ENCODE measurements around the gene PPP4R4.
"Not testable (repeated sequence)": the region's sequence is repeated elsewhere in the genome, so short reads cannot be mapped to it uniquely, and the experiment has no call there.

PPP4R4 gene

DNA sequence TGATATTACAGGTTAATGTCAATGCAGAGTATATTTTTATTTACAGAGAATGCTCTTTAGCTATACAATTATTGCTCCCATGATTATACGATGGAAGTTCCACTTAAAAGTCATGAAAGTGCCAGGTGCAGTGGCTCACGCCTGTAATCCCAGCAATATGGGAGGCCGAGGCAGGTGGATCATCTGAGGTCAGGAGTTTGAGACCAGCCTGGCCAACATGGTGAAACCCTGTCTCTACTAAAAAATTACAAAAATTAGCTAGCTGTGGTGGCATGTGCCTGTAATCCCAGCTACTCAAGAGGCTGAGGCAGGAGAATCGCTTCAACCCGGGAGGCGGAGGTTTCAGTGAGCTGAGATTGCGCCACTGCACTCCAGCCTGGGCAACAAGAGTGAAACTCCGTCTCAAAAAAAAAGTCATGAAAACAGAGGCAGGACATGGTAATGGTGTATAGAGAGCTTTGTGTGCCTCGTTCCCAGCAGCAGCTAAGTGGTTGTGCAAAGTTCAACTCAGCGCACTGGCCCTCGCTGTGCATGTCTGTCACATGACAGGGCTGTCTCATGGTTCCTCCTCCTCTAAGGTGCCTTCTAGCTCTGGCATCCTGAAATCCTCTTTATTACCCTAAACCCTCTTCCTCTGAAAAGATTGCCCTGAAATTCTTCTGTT, 102.9 kb downstream of the PPP4R4 start:
- DNase-seq (ENCODE audit: low read depth, low spot score) = not testable (repeated sequence)

DNA sequence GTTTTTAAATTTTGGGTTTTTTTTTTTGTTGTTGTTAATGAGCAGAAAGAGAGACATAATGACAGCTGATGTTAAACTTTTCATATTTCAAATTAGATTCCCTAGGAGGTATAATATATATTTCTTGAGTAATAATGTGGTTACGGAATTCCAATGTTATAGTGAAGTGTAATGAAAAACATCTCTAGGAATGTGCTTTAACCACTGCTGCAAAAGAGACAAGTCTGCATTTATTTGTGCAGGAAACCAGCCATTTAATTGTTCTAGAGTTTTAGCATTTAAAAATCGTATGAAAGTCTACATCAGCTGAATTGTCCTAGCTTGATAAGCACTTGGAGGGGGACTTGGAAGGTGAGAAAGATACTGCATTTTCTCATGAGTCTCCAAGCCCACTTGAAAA, 104.6 kb downstream of the PPP4R4 start:
- no peak for DNase-seq (ENCODE audit: low read depth, low spot score)

DNA sequence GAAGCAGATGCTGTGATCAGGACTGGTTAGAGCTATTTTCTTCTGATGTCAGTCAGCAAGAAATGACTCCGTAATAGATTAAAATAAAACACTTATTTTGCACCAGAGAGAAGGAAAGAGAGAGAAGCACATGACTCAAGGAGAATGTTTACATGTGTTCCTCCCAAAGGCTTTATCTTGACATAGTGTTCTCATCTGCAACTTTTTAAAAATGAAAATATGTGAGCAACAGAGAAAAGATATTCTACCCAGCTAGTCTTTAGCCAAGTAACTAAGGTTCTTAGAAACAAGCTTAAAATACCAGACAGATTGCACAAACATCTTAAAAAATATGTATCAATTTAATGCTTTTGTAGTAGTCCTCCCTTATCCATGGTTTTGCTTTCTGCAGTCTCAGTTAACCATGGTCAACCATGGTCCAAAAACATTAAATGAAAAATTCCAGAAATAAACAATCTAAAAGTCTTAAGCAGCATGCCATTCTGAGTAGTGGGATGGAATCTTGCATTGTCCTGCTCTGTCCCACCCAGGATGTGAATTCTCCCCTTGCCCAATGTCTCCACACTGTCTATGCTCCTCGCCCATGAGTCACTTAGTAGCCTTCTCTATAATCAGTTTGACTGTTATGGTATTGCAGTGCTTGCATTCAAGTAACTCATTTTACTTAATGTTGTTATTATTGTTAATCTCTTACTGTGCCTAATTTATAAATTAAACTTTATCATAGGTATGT, 109.0 kb downstream of the PPP4R4 start:
- no peak for DNase-seq (ENCODE audit: low read depth, low spot score)

DNA sequence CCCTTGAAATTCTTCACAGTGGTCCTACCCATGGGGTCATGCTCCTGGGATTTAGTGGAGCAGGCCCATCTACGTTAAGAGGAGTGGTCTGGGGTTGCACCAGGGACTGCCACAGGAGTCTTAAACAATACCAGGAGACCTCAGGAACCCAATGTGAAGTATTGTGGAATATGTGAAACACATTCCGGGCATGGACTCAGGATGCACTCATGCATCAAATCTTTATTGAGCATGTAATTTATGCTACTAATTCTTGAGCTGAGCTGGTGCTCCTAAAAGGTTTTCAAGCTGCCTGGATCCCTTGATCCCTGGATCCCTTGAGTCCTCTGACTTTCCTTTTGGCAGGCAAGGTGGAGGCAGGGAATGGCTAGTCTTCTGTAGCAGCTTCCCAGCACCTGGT, 110.1 kb downstream of the PPP4R4 start:
- no peak for DNase-seq (ENCODE audit: low read depth, low spot score)

DNA sequence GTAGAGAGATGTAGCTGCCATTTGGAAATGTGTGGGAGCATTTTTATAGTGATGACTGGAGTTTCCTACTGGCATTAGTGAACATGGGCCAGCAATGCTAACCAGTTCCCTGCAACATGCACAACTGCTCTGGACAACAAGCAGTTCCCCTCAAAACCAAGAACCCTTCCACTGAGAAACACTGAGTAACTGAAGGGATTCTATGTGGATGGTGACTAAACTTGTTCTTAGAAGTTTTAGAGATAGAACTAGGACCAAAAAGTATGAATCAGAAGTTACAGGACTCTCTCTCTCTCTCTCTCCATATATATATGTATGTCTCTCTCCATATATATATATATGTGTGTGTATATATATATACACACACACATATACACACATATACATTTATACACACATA, 111.0 kb downstream of the PPP4R4 start:
- DNase-seq (ENCODE audit: low read depth, low spot score) = no peak

DNA sequence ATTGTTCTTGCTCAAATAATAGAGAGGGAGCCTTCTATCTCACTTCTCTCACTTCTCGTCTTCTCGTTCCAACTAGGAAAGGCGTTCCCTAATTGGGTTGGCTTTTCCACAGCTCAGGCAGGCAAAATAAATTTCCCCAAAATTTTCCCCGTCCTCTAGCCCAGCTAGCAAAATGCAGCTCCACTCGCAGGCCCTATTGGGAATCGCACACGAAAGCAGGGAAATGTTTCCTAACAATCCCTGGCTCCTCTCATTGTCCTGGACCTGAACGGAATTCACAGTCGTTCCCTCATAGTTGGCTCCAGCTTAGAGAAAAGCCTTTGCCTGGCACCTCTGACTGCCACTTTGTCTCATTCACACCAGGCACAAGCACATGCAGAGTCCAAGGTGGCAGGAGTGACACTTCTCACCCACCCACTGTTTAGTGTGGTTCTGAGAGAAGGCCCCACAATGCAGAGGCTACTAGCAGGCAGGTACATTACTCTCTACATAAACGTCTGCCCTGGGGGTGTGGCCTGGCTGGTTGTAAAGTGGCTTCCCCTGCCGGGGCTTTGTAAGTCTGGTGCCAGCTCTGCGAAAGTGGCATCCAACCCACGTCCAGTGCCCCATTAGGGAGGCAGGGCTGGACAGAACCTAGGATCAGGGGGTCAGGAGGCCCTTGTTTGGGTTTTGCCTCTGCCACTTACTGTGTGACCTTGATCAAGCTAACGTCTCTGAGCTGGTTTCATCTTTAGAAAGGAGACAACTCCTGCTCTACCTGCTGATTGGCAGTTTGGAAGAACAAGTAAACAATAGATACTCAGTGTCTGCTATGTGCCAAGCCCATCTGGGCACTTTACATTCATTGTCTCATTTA, 114.7 kb downstream of the PPP4R4 start:
- no peak for DNase-seq (ENCODE audit: low read depth, low spot score)

DNA sequence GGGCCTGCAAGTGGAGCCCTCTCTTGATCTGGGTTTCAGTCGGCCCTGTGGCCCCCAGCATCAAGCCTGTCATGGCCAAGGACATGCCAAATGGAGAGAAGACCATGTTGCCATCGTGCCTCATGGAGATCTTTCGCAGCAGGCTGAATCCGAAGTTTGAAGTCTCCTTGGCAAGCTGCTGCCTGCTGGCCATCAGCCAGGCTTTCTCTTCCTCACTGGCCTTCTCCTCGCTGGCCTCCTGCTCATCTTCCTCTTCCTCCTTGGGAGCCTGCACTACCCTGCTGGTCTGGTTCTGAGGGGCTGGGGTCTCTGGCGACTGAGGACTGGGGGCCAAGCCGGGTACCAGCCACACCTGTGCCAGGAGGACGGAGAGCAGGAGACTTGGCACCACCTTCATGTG, 116.1 kb downstream of the PPP4R4 start:
- no peak for DNase-seq (ENCODE audit: low read depth, low spot score)

DNA sequence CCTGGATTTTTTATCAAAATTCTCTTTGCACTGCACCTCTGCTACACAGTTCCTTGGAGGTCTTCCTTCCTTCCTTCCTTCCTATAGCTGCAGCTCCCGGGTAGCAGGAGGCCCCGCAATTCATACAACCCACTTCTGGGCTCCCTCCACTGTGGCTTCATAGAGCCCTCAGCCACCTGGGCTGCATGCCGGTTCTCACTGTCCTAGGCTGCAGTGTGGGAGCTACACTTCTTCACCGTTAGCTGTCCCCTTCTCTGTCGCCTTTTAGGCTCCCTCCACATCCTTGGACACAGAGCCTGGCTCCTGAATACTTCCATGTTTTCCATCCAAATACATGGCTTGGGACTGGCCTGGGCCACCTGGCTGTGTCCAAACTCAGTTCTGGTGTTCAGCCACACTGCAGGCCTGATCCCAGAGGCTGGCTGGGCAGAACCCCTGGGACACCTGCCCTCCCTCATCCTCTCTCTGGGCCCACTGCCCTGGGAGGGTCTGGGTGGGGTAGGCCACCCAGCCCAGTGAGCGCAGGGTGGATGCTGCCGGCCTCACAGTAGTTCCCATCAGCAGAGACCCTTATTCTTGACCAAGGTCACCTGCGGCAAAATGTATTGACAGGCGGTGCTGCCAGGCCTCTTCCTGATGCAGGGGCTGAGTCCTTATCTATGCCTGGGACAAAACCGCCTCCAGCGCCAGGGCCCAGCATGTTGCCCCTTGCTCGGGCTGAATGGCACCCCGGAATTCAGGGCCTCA, 117.2 kb downstream of the PPP4R4 start:
- no peak for DNase-seq (ENCODE audit: low read depth, low spot score)

DNA sequence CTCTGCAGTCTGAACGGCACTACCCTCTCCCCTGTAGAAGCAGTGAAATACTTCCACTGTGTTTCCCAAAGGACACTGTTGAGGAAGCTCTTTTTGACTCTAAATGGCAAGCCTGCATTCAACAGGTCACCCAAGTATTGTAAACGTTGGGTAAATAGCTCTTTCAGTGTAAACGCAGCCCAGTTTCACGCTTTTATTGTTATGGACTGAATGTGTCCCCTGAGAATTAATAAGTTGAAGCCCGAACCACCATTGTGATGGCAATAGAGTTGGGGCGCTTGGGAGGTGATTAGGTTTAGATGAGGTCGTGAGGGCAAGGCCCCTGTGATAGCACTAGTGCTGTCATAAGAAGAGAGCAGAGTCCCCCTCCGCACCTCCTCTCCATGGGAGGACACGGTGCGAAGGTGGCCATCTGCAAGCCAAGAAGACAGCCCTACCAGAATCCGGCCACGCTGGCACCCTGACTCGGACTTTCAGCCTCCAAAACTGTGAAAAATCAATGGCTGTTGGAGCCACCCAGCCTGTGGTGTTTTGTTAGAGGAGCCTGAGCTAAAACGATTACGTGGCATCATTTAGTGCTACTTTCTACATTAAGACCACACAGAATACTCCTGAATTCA, 117.9 kb downstream of the PPP4R4 start:
- DNase-seq (ENCODE audit: low read depth, low spot score) = no peak

DNA sequence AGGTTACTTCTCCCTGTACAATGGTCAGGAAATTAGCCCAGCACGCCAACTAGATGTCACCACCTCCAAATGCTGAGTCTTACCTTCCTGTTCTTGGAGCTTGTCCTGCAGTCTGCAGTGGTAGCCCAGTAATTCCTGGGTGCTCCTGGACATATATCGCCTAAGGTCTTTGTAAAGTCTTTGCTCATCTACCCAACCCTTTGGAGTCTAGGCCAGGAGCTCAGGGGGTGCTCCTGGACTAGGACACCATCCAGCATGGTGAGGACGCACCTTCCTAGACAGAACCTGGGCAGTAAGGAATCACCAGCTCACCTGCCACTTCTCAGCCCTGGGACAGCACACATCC, 118.4 kb downstream of the PPP4R4 start:
- no peak for DNase-seq (ENCODE audit: low read depth, low spot score)

DNA sequence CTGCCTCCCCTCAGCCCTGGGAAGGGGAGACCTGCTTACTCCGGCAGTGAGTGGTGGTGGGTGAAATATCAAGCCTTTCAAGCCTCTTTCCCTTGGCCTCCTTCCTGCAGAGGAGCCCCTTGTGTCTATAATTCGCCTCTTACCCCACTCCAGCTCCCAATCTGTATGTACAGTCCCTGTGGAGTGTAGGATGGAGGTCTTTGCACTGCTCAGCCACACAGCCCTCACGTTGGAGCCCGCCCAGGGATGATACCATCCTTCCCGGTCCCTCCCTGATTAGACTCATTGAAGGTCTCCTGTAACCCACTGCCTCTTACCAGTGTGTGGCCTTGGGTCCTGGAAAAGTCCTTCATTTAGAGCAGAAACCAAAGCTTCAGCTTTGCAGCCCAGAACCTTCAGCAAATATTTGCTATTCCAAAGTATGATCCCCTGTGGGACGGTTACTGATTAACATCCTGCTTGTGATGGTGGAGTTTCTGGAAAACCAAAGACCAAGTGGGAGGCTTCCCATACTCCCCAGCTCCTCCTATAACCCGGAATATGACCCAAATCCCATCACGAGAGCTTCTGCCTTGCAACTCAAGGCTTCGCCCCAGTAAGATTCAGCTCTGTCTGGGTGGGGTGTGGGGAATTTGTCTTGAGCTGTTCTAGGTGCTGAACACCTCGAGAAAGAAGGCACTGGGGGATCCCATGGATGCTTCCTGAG, 118.9 kb downstream of the PPP4R4 start, which contains the start of gene SERPINA10:
Gene SERPINA10, minus strand, starts transcription at position 397 of the 706 bp plus-strand sequence. CDS start 2,675 bp downstream, outside the sequence.
- no peak for DNase-seq (ENCODE audit: low read depth, low spot score)

DNA sequence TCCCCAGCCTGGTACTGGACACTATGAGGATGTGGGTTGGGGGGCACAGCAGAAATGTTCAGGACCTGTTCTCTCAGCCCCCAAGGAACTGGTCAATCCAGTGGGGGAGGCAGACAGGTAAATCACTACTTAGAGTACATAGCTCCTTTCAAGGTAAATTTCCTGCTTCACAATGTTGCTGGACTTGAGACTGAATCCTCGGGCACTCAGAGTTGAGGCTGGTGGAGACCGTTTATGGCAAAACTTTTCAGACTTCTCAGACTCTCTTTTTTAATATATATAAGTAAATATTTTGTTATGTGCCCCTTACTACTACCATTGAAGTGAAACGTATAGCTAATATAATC, 119.4 kb downstream of the PPP4R4 start:
- DNase-seq (ENCODE audit: low read depth, low spot score) = no peak

DNA sequence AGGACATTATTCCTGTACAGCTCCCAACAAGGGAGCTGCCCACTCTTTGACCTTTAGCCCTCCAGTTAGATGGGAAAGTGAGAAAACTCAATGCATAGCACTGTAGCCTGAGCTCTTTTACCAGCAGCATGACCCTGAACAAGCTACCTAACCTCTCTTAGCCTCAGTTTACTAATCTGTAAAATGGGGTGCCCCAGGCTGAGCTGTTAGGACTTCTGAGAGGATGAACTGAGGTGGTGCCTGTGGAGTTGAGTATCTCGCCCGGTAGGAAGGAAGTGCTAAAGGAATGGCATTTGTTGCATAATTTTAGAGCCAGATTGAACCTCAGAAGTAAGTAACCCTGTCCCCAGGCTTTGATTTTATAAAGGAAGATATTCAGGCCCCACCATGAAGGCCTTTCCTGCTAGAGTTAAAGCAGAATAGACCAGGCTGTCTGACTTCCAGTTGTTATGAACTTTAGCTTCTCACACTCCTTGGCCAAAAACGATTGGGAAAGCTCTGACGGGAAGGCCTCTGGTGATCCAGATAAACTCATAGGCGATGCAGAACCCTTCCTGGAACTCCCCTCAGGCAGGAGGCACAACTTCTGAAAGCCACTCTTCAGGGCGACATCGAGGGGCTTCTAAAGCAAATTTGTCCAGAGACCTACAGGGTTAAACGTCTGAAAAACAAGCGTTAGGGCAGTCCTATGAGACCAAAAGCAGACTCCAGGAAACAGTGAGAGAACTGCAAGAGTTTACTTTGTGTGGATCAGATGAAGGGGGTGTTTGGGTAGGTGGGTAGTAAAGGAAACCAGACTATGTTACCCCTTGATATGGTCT, 121.4 kb downstream of the PPP4R4 start:
- DNase-seq (ENCODE audit: low read depth, low spot score) = no peak

DNA sequence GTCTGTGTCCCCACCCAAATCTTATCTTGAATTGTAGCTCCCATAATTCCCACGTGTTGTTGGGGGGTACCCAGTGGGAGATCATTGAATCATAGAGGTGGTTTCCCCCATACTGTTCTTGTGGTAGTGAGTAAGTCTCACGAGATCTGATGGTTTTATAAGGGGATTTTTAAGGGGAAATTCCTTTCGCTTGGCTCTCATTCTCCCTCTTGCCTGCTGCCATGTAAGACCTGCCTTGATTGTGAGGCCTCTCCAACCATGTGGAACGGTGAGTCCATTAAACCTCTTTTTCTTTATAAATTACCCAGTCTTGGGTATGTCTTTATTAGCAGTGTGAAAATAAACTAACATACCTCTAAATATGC, 122.0 kb downstream of the PPP4R4 start:
- not testable (repeated sequence) for DNase-seq (ENCODE audit: low read depth, low spot score)

DNA sequence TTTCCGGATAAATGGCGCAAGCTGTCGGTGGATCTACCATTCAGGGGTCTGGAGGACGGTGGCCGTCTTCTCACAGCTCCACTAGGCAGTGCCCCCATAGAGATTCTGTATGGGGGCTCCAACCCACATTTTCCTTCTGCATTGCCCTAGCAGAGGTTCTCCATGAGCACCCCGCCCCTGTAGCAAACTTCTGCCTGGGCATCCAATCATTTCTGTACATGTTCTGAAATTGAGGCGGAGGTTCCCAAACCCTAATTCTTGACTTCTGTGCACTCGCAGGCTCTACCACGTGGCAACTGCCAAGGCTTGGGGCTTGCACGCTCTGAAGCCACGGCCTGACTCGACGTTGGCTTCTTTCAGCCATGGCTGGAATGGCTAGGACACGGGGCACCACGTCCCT, 124.0 kb downstream of the PPP4R4 start:
- DNase-seq (ENCODE audit: low read depth, low spot score) = no peak

DNA sequence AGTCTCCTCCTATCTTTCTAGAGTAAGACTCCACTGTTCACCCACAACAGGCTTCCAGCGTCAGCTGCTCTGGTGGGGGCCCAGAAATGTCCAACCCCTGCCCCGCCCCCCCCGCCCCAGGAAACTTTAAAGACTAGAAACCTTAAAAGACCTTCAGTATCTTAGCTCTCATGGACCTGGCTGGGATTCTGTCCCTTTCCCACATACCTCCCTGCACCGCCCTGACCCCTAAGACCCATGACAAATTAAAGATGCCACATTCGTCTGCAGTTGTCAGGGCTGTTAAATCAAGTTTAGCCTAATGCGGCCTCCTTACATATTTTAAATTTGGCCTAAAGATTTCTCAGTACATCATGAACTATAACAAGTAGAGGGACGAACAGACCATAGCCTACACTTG, 129.0 kb downstream of the PPP4R4 start:
- no peak for DNase-seq (ENCODE audit: low read depth, low spot score)

DNA sequence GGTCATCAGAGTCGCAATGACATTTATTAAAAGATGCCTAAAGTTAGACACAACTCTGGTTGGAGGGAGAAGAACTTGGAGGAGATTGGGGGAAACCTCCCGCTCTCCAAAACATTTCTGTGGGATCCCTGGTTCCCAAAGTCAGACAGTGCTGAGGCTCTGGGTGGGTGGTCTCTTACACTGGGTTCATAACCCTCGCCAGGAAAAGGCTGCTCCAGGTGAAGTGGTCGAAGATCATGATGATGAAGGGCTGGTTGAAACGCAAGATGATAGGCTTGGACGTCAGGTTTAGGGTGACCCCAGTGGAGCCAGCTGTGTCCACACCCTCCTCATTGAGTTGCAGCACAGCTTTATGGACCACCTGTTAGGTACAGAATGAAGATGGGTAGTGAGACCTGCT, 130.1 kb downstream of the PPP4R4 start:
- no peak for DNase-seq (ENCODE audit: low read depth, low spot score)

DNA sequence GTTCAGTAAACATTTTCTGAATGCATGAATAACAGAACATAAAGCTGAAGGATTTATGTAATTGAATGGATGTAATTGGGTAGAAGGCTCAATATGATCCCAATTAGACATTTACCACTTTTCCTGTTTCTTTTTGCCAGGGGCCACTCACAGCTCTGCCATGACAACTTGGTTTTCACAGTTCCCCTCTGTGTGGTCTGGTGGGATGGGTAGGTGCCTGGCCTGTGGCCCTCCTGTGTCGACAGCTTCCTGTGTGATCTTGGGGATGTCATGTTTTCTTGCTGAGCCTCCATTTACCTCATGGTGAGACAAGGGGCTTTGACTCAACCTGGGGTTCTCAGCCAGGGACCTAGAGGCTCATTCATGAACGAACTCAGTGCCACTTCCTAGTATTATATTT, 131.5 kb downstream of the PPP4R4 start:
- no peak for DNase-seq (ENCODE audit: low read depth, low spot score)

DNA sequence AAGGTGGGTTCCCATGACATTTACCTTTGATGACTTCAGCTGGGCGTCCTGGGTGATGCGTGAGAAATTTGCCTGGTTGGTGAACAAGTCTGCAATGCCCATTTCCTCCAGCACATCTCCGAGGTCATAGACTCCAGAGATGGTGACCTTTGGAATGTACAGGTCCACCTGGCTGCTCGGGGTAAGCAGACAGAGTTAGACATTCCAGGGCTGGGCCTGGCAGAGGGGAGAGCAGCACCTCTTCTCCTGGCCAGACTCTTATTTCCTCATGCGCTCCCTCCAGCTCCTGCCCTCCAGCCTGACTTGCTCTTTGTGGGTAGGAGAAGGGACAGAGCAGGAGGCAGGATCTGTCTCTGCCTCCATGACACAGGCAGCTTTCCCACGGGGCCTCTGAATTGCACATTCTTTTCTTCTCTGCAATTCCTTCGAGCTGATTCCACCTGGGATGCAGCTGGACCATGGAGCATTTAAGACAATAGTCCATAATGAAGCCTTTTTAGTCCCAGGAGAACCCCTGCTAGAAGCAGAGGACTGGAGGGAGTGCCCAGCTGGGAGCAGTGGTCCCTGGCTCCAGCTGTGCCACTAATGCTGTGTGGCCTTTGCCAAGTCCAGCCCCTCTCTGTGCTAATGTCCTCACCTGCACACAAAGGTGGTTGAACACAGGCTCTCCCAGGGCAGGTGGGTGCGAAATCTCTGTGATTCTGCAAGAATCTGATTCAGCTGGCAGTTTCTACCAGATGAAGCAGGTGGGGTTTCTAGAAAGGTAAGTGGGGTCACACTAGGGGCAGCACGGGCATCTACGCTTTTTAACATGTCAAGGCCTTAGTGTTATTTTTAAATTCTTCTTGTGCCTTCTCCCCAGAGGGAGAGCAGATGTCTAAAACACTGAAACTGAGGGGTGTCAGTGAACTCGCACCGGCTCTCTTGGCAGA, 132.2 kb downstream of the PPP4R4 start:
- DNase-seq (ENCODE audit: low read depth, low spot score) = no peak
